Superior temporal gyrus (tissue), 1 donor: ENCODE measurements around the gene BCAS3.
"Not testable (repeated sequence)": the region's sequence is repeated elsewhere in the genome, so short reads cannot be mapped to it uniquely, and the experiment has no call there.

Source experiments
- DNase-seq: peaks from one replicate; pipeline ENCODE4 v3.0.0-alpha.2; 2016; ENCODE audit errors: extremely low spot score

BCAS3 gene

DNA sequence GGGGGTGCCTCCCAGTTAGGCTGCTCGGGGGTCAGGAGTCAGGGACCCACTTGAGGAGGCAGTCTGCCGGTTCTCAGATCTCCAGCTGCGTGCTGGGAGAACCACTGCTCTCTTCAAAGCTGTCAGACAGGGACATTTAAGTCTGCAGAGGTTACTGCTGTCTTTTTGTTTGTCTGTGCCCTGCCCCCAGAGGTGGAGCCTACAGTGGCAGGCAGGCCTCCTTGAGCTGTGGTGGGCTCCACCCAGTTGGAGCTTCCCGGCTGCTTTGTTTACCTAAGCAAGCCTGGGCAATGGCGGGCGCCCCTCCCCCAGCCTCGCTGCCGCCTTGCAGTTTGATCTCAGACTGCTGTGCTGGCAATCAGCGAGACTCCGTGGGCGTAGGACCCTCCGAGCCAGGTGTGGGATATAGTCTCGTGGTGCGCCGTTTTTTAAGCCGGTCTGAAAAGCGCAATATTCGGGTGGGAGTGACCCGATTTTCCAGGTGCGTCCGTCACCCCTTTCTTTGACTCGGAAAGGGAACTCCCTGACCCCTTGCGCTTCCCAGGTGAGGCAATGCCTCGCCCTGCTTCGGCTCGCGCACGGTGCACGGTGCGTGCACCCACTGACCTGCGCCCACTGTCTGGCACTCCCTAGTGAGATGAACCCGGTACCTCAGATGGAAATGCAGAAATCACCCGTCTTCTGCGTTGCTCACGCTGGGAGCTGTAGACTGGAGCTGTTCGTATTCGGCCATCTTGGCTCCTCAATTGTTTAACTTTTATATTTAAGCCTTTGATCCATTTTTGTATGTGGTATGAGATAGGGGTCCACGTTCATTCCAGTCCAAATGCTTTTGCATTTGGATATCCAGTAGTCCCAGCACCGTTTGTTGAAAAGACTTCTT is 209.3 kb downstream of the BCAS3 start:
- not testable (repeated sequence) for DNase-seq

DNA sequence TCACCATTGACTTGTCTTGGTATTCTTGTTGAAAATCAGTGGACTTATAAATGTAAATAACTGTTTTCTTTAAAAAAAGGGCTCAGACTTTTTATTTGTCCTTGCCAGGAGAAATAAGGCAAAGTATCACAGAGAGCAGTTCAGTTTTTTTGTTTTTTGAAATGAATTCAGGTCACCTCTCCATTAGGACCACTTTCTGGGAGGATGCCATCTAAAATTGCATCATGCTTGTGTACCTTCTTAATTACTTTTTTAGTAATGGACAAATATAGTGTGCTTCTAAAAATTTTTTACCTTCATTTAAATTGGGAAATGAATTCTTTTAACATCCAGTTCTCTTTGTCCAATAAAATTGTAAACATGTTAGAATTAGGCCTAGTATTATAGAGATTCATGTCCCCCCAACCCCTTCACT is 210.0 kb downstream of the BCAS3 start:
- no peak for DNase-seq

DNA sequence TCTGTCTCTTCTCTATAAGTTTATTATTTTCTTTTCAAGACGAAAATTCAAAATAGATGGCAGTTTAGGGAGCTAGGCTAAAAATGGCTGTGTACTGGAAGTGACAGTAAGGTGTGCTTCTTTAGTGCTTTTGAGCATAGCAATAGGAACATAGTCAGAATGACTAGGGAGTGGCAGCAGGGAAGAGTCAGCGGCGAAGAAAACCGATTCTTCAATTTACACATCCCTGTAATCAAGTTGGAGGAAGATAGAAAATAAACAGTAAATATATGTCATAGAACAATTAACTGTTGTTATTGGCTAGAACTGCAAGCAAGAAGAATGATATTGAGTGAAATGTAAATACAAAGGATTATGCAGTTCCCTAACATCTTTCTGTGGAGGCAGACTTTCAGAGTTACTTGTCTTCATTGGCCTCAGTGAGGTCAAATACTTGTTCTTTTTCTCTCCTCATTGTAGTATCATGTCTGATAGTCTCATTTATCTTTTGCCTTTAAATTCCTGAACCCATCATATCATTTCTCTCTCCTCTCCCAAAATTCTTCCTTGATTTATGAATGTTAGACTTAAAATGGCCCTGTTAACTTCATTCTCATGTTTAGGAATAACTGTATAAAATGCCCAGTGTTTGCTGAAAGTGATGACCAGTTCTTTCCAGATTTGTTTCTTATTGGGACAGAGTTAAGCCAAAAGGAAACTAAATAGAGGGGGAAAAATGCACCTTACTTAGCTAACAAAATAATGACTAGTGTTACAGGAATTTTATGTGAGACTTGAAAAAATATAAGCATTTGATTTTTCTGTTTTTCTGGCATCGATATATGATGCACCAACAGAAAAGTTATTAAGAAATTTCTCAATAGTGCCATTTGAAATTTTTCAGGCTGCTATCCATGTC is 211.4 kb downstream of the BCAS3 start:
- DNase-seq = no peak

DNA sequence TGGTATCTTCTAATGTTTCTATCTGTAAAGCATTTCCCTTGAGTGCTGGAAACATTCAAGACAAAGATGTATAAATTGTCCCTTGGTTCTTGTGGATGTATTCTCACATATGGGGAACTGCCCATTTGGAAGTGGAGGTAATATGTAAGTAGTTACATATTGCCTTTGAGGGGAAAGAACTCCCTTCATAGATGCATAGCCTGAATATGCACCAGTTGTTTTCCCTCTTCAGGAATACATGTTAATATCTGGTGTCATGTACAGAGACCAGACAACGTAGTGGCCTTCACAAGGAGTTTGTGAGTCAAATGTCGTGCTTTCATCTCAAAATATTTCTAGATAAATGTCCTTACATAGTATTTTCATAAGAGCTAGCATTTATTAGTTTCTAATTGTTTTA is 213.5 kb downstream of the BCAS3 start:
- DNase-seq = no peak

DNA sequence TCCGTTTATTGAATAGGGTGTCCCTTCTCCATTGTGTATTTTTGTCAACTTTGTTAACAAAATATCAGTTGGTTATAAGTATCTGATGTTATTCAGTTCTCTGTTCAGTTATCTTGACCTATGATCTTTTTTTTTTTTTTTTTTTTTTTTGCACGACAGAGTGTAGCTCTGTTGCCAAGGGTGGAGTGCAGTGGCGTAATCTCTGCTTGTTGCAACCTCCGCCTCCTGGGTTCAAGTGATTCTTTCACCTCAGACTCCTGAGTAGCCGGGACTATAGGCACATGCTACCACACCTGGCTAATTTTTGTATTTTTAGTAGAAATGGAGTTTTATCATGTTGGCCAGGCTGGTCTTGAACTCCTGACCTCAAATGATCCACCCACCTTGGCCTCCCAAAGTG is 215.8 kb downstream of the BCAS3 start:
- no peak for DNase-seq

DNA sequence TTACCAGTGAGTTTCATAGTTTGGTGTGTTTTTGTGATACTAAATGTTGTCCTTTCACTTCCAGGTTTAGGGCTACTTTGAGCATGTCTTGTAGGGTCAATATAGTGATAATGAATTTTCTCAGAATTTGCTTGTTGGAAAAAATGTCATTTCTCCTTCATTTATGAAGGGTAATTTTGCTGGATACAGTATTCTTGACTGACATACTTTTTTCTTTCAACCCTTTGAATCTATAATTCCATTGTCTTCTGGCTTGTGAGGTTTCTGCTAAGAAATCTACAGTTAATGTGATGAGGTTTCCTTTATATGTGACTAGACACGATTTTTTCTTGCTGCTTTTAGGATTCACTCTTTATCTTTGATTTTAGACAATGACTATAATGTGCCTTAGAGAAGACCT is 219.3 kb downstream of the BCAS3 start:
- no peak for DNase-seq

DNA sequence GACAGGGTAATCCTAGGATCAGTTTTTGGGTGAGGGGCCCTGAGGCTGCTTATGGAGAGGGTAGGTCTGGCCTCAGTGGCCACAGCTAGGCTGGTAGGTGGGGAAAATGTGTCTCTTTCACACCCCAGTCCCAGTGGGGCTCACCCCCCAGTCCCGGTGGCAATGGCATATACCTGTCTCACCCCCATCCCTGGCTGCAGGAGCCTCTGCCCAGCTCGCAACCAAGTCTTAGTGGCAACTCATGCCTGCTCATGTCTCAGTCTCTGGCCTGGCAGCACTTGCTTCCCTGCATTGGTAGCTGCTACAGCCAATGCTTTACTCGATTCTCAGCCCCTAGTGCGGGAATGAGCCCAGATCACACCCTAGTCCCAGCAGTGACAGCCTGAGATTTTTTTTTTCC is 221.5 kb downstream of the BCAS3 start:
- DNase-seq = no peak

DNA sequence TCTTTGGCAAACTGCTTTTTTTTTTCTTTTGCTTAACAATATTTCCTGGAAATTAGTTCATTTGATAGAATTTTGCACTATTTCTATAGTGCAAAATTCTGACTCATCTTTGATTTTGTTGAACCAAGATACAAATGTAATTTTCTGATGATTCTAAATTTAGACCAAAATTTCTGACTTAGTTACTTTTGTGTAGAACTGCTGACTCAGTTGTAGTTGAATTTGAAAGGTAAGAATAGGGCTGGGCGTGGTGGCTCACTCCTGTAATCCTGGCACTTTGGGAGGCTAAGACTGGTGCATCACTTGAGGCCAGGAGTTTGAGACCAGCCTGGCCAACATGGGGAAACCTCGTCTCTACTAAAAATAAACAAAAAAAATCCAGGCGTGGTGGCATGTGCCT is 223.0 kb downstream of the BCAS3 start:
- DNase-seq = no peak

DNA sequence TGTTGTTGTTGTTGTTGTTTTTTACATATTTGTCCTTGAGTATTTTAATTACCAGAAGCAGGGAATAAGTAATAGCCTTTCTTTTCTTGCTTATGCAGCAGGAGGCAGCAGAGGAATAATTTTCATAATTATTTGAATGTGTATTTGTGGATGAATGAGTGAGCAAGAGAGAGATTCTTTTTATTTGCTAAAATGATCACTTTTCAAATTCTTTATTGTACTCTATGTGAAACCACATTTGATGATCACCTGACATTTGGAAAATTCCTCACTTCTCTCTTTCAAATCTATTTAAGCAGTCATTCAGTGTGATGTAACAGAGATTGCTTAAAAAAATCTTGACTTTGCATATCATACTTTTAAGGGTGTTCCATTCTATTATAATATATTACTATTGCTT is 223.6 kb downstream of the BCAS3 start:
- no peak for DNase-seq

DNA sequence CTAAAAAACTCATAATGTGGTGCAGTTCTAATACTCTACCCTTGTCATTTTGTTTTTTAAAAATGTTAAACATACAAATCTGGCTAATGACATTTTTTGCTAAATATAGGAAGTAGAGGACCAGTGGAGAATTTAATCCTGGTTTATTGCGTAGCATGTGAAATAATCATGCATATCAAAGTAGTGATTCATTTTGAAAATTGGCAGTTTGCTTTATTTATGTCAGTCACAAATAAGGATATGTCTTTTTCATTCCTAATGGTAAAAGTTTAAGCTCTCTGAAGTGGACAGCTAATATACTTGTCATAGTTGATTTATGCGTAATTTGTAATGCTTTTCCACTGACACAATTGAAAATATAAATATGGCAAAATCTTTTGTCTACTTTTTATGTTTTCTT is 224.2 kb downstream of the BCAS3 start:
- no peak for DNase-seq

DNA sequence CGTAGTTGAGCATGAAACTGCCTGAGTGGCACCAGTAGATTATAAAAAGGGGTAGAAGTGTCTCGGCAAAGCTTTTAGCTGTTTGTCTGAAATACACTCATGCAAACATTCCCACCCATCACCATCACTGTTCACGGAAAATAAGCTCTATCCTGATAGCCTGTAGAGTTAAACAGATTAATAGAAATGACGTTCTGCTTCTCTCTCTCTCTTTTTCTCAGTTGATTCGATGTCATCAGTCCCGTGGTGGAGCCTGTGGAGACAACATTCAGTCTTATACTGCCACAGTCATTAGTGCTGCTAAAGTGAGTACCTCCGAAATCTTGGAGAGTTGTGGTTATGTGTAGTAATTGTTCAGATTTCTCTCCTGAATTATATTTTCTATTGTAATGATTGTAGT is 224.7 kb downstream of the BCAS3 start:
- no peak for DNase-seq

DNA sequence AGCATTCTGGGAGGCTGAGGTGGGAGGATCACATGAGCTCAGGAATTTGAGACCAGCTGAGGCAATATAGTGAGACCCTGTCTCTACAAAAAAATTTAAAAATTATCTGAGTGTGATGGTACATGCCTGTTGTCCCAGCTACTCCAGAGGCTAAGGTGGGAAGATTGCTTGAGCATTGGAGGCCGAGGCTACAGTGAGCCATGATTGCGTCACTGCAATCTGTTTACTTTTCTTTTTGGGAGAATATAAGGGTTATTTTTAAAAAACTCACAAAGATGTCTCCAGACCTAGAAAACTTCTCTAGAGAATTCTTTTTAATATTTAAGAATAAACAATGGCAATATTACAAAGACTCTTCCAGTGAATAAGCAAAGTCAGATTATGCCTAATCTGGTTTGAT is 226.9 kb downstream of the BCAS3 start:
- no peak for DNase-seq

DNA sequence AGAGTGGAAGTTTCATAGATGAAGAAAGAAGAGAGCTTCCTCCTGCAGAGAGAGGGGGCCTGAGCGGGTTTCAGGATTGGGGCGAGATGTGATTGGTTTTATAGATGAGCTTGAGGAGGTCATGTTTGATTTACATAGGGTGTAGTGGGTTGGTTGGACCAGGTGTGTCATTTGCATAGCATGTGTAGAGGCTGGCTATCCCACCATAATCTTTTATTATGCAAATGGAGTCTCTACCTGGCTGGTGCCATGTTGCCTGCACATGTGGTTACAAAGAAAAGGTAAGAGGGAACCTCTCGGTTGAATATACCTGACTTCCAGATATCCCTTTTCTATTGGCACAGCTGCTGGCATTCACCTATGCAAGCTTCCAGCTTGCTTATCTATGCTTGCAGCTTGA is 228.1 kb downstream of the BCAS3 start:
- no peak for DNase-seq

DNA sequence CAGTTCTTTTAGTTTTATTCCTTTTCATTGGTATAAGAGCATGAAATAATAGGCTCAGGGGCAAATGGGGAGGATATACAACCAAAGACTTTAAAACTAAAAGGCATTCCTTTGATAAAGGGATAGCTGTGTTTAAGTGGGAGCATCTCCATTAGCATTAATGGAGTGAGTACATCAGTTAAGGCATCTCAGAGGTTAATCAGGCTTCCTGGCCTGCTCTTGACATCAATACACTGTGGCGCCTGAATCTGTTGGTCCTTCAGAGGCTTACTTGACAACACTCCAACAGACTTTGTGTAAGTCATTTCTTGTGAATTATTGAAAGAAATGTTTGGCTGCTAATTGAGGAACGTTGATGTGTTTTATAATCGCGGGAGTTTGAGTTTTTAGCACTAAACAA is 230.7 kb downstream of the BCAS3 start:
- DNase-seq = no peak

DNA sequence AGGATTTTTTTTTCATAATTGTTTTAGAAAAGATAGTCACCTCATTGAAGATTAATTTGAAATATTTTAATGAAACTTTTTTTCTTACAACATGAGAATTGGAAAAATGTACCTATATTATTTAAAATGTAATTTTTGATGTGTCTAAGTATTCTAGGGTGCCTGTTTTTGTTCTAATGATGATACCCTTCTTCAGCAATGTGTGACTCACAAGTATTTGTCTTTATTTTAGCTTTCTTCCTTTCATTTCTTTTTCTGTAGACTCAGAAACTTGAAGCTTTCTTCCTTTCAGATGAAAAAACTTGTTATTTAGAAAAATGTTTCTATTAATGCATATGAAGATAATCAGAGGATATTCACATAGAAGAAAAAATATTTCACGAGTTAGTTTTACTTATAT is 231.8 kb downstream of the BCAS3 start:
- DNase-seq = no peak

DNA sequence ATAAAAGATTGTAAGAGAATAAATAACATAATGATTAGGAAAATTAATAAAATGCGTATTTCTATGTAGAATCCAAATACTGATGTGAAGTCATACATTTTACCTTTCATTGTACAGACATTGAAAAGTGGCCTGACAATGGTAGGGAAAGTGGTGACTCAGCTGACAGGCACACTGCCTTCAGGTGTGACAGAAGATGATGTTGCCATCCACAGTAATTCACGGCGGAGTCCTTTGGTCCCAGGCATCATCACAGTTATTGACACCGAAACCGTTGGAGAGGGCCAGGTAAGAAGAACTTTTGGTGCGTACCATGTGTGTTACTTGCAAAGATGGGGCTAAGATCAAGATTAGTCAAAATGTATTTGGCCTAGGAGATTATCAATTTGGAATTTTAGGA is 232.8 kb downstream of the BCAS3 start:
- no peak for DNase-seq

DNA sequence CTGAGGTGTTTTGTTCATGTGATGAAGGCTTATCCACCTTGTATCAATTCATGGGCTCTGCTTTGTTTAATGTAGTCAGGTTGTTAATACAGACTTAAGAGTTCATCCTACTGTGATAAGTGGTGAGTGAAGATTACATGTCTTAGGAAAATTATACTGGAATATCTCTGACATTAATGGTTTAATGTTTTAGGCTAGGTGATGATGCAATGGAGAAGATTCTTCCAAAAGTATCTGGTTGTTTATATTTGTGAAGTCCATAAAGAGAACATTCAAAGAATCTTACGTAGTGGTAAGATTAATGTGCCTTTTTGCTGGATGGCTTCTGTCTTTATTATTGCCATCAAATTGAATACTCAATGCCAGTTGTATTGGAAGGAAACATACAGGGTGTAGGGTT is 236.4 kb downstream of the BCAS3 start:
- no peak for DNase-seq

DNA sequence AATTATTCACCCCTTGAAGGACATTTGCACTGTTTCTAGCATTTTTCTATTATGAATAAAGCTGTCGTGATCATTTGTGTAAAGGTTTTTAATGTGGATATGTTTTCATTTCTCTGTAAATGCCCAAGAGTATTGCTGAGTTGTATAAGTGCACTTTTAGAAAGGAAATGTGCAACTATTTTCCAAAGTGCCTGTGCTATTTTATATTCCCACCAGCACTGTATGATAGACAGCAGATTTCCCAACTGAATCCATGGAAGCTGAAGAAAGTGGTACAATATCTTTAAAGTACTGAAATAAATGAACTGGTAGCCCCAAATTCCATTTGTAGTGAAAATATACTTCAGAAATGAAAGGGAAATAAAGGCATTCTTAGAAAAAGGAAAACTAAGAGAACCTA is 238.4 kb downstream of the BCAS3 start:
- DNase-seq = no peak

DNA sequence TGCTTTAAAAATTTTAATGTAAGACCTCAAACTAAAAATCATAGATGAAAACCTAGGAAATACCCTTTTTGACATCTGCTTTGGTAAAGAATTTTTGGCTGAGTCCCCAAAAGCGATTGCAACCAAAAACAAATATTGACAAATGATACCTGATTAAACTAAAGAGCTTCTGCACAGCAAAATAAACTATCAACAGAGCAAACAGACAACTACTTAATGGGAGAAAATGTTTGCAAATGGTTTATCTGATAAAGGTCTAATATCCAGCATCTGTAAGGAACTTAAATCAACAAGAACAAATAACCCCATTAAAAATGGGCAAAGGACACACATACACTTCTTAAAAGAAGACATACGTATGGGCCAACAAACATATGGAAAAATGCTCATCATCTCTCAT is 242.5 kb downstream of the BCAS3 start:
- DNase-seq = no peak

DNA sequence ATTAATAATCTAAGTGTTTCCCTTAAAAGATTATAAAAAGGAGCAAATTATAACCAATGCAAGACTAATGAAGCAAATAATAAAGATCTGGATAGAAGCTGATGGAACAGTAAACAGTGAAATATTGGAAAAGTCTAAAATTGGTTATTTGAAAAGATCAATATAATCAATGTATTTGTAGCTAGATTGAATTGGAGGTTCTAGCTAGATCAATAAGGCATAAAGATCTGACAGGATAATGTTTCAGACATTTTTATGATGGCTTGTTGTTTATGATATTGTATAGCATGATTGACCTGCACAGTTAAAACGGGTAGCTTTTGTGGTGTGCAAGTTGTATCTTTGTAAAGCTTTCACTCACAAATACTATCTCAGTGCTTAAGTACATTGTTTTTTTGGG is 245.3 kb downstream of the BCAS3 start:
- no peak for DNase-seq

DNA sequence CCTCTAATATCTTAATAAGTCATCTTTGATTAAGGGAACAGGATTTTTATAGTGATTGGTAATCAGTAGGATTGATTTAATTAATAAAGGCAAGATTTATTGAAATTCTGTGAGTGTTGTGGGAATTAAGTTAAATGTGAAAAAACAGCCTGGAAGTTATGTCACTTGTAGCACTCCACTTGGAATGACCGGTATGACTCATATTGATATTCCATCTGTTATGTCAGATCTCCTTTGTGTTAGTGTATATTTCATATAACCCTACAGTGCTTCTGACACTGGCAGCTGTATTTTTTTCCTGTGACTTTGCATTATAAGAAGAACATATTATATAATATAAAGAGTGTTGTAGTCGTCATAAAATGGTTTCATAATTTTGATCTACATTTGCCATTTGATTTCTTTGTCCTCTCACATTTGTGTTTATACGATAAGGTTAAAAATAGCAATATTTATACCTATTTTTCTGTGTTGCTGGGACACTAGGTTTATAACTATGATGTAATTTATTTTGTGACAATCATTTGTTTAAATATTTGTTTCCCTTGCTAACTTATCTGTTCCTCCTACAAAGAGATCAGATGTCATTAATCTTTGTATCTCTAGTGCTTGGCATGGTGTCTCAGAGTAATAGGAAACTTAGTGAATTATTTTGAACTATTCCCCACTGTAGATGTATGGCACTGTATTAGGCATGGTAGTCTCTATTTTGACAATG is 249.0 kb downstream of the BCAS3 start:
- no peak for DNase-seq

DNA sequence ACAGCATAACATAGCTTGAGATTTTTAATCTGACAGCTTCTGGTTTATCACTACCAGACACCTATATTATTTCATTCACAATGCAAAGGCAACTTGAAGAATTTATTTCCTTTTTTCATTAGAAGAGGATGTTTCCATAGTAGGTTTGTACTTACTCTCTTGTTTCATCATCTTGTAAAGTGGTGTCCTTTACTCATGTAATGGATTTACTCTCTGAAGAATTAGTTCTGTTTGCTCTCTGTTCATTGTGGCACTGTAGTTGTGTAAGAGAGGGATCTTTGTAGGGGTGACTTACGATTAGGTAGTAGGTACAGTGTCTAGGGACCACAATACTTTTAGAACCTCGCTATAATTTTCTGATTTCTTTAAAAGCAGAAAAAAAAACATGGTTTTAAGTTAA is 256.1 kb downstream of the BCAS3 start:
- DNase-seq = no peak
